ENCODE measurements around the gene AGAP3.

Gene AGAP3

DNA sequence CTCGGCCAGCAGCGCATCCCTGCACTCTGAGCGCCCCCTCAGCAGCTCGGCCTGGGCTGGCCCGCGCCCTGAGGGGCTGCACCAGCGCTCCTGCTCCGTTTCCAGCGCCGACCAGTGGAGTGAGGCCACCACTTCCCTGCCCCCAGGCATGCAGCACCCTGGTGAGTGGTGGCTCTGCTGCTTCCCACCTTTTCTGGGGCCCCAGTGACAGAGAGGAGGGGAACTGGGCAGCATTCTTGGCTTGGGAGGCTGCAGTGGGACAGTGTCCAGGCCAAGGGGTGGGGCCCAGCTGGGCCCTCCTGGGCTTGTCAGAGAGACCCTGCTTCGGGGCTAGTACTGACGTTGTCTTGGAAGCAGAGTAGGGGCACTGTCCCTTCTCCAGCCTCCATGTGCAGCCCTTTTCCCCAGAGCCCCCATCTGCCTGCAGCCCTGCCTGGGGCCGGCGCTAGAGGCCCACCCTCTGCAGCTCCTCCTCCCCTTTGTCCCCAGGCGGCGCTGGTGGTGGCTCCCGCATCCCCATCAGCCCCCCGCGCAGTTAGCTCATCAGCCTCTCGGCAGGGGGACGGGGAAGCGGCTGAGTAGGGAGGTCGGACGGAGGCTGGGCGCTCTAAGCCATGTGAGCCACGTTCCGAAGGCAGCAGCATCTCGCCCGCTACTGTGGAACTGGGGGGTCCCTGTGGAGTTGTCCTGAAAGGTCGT is 52.0 kb downstream of the AGAP3 start:
- DNase-seq = no peak

DNA sequence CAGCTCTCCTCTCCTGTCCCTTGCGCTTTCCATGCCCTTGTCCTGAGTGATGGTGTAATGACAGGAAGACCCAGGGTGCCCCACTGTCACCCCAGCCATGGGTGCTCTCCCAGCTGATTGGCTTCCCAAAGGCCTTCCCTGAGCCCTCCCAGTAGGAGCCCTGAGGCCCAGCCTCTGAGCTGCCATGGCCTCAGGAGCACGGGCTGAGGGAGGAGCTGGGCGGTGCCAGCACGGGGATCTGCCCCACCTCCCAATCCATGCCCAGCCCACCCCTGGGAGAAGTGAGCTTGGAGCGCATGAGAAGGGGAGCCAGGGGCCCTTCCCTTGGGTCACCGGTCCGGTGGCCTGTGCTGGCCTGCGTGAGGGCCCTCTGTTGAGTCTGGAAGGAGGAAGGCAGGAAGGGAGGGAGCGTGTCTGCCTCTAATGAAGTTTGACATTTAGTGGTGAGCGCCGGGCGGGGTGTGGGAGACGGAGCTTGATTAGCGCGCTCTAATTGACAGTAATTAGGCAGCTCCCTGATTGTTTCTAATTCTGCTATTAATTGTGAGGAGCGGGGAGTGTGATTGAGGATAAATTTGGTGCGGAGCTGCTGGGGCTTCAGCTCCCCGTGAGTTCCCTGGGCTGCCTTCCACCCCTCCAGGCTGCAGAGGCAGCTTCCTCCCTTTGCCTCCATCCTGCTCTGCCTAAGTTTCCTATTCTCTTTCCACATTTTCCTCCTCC is 53.0 kb downstream of the AGAP3 start:
- no peak for DNase-seq

DNA sequence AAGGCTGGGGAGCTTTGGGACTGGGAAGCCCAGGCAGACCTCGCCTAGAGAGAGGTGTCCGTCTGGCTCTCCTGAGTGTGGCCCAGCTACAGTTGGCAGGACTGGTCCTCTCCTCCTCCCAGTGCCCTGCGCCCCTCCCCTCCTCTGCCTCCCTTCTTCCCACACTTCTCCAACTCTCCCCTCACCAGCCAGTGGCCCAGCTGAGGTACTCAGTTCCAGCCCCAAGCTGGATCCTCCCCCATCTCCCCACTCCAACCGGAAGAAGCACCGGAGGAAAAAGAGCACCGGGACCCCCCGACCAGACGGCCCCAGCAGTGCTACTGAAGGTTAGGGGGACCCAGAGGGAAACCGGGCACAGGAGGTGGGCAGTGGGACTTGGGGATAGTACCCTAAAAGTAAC is 53.5 kb downstream of the AGAP3 start:
- no peak for DNase-seq

DNA sequence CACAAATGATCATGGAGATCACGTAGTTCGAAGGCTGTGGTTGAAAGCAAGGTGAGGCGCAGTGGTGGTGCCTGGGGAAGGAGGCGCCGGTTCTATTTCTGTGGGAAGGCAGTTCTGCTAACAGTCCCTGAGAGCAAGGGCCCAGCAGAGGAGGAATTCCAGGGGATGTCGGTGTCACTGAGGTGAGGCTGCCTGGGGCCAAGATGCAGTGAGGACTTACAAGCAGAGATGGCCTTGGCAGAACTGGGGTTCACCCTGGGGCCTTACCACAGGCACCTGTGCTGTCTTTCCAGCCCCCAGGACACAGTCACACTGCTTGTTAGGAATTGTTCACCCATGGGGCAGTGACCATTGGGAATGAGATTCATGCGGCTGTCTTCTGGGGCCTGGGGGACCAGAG is 54.6 kb downstream of the AGAP3 start:
- DNase-seq = no peak

DNA sequence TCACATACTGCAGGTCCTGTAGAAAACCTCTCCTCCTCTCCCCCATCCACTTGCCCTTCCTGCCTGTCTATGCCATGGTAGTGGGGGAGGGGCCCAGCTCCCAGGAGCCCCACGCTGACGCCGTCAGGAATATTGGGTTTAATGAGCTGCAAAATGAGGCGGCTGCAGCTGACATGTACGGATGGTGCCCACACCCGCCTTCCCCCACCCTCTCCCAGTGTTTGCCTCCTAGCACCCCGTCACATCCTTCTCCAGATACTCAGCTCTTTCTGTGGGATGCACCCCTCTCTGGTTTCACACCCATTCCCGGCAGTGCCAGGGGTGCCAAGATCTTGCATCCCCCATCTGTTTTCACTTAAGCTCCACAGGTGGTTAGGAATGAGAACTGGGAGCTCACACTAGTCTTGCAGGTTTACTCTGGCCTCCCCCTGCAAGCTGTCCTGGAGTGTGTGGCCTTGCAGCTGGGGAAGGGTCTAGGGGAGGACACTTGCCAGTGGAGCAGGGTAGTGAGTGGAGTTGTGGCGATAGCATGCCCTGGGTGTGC is 55.1 kb downstream of the AGAP3 start:
- DNase-seq = no peak

DNA sequence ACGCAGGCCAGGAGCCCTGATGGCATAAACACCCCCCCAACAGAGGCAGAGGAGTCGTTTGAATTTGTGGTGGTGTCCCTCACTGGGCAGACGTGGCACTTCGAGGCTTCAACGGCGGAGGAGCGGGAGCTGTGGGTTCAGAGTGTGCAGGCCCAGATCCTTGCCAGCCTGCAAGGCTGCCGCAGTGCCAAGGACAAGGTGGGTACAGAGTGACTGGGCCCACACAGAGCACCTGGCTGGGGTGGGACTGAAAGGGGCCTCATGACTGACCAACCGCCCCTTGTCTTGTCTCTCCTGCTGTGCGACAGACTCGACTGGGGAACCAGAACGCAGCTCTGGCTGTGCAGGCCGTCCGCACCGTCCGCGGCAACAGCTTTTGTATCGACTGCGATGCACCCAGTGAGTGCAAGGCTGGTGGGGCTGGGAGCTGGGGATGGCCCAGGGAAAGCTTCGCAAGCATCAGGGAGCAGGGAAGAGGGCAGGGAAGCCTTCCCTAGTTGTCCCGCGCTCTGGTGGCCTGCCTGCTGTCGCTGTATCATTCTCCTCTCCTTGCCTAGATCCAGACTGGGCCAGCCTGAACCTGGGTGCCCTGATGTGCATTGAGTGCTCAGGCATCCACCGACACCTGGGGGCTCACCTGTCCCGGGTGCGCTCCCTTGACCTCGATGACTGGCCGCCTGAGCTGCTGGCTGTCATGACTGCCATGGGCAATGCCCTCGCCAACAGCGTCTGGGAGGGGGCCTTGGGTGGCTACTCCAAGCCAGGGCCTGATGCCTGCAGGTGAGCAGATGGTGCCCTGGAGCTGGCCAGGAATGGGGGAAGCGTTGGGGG is 55.8 kb downstream of the AGAP3 start:
- DNase-seq = no peak

DNA sequence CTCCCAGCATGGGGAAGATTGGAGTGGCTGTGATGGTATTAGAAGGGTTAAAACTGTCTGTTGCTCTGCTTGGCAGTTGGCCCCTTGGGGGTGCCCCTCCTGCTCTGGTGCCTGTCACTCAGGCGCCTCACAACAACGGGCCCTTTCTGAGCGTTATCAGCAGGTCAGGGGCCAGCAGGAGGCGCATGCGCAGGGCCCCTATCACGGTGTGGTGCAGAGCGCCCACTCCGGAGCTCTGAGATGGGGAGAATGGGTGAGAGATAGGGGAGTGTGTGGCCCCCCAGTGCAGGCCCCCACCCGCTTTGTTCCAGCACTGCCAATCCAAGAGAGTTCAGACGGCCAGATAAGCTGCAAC is 56.4 kb downstream of the AGAP3 start:
- DNase-seq = no peak

DNA sequence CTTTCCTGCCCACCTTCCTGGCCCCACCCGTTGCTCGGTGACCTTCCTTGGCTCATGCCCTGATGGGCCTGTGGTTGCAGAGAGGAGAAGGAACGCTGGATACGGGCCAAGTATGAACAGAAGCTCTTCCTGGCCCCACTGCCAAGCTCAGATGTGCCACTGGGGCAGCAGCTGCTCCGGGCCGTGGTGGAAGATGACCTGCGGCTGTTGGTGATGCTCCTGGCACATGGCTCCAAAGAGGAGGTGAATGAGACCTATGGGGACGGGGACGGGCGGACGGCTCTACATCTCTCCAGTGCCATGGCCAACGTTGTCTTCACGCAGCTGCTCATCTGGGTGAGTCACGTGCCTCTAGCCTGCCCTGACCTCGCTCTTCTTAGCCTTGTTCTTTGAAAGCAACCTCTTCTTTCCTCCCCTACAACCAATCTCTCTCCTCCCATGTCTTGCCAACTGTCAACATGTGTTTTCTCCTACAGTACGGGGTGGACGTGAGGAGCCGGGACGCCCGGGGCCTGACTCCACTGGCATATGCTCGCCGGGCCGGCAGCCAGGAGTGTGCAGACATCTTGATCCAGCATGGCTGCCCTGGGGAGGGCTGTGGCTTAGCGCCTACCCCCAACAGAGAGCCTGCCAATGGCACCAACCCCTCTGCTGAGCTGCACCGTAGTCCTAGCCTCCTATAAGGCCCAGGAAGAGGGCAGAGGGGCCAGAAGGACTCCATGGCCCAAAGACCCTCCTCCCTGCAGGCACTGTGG is 57.2 kb downstream of the AGAP3 start:
- DNase-seq = no peak

DNA sequence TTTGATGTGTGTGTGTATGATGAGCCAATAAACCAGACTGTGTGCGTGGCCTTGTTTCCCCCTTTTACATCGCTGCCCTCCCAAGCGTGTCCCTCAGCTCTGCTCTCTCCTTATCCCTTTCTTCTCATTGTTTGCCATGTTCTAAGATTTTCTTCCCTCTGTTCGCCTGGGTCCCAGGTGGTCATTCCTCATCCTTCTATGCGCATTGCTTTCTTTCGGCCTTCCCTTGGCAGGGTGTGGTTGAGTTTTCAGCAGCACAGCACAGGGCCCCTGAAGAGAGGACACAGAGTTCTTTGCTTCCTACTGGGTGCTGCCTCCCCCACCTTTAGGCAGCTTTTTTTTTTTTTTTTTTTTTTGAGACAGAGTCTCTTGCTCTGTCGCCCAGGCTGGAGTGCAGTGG is 58.1 kb downstream of the AGAP3 start:
- DNase-seq = no peak

DNA sequence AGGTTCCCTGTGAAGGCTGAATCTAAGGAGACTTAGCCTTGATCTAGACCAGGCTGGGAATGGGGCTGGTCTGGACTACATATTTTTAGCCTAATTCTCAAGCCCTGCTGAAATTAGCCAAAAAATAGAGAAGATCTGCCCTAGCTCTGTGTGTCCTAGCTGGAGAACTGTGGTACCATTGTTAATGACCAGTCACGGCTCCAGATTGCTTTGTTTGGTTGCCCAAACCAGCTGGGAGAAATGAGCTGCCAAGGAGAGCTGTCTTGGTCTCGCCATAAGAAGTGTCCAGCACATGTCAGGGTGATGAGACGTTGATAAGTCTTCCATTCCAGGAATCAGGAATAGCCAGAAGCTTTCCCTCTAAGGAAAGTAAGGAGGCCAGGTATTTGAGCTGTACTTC is 60.5 kb downstream of the AGAP3 start:
- no peak for DNase-seq

DNA sequence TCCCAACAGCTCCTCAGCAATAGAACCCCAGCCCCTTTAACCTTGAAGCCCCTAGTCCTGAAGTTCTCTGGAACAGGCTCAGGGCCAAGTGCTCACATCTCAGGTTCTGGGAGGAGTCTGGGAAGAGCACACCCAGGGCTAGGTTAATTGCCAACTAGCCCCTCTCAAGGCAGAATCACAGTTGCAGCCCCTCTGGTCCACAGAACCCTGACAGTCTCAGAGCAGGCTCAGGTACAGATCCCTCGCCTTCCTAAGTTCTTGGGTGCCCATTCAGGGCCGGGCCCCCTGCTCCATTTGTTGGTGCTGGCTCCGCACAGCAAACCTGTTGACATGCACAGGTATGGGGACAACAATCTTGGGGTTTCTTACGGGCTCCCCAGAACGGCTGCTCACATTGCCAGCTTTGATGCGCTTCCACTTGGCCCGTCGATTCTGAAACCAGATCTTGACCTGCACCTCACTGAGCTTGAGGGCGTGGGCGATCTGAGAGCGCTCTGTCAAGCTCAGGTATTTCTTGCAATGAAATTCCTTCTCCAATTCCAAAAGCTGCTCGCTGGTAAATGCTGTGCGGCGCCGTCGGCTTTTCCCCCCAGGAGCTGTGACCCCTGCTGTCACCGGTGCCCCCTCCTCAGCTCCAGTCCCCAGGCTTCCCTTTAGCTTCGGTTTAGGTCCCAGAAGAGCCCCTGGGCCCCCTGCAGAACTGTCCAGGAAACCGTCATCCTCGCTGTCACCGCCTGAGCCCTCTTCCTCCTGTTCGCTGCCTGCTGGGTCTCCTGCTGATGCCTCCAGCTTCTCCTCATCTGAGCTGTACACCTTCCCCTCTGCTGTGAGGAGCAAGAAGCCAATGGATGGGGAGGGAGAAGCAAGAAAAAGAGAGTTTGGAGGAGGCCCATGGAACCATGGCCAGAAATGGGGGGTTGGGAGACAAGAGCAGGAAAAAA is 62.3 kb downstream of the AGAP3 start:
- no peak for DNase-seq

DNA sequence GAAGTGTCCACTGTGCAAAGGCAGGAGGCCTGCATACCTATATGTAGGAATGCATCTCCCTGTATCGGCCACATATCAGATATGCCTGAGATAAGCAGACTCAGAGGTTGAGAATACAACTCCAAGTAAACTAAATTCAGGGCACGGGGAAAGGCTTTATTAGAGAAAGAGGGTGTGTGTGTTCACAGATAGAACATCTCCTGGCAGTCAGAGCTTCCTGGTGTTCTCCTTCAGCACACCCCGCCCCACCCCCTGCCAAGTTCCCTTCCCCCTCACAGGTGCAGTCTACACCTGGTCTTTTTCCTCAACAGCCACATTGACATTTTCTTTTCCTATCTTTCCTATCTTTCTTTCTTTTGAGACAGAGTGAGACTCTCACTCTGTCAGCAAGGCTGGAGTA is 64.1 kb downstream of the AGAP3 start:
- no peak for DNase-seq

DNA sequence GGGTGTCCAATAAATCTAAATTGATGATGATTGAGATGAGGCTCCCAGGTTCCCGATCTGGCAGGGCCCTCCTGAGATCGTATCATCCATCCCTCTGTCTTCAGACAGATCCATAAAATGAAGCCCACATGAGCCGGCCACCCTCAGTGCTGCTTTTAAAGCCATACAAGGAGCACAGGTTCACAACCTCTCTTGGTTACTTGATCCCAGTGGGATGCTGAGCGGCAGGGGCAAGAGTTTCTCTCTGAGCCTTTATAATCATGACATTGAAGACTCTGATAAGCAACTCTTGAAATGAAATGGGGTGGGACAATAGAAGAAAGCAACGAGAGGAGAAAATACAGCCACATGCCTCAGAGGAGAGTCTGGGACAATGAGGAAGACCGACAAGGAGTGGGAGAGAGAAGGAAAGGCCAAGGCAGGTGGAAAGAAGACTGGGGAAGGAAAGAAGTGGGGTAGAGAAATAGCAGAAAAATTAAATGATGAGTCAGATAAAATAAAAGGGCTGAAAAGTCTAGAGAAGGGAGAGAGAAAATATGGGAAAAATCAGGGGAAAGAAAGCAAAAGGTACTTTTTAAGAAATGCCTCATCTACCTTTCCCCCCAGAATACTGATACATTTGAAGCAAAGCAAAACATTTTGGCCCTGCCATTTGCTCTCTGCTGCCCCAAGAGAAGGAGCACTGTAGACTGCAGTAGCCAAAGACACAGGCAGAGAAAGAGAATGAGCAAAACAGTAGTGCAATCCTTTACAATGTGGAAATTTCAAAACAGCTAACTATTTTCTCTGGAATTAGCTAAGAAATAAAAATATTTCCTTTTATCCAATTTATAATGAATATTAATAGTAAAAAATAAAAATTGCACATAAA is 66.6 kb downstream of the AGAP3 start:
- DNase-seq = no peak

DNA sequence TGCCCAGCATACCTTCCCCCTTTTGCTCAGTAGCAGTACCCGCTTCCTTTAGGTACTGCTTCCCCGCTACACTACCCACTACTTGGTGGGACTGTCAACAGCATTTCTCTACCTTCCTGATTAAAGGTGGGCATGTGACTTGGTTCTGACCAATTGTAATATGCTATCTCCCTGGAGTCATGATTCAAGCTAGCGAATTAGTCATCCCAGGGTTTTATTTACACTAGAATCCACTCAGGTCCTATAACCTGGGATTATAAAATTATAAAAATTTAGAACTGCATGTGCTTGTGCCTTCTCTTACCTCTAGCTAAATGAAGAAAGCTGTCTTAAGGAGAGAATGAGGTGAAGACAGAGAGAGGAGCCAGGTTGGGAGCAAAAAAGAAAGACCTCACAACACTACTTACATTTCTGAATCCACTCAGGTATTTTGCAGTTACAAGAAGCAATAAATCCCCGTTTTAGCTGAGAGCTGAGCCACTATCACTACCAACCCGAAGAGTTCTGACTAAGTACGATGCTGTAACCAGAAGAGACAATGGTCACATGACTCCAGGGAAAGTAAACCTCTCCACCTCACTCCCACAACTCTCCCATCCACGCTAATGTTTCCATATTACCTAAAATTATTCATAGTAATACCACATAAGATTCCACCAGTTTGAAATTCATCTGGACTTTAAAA is 71.5 kb downstream of the AGAP3 start:
- no peak for DNase-seq

DNA sequence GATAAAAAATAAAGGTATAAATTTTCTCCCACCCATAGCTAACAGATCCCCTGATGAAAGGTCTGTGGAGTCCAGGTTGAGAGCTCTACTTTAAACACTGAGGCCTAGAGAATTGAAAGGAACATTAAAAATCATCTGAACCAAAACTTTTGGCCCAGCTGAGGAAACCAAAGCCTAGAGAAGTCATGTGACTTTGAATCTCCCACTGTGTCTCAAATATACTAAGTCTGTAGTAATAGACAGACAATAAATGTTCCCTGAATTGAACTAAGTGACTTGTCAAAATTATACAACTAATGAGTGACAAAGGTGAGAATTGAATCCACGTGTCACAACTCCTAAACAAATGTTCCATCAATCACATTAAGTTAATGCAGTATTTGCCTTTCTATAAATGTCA is 75.5 kb downstream of the AGAP3 start:
- no peak for DNase-seq

DNA sequence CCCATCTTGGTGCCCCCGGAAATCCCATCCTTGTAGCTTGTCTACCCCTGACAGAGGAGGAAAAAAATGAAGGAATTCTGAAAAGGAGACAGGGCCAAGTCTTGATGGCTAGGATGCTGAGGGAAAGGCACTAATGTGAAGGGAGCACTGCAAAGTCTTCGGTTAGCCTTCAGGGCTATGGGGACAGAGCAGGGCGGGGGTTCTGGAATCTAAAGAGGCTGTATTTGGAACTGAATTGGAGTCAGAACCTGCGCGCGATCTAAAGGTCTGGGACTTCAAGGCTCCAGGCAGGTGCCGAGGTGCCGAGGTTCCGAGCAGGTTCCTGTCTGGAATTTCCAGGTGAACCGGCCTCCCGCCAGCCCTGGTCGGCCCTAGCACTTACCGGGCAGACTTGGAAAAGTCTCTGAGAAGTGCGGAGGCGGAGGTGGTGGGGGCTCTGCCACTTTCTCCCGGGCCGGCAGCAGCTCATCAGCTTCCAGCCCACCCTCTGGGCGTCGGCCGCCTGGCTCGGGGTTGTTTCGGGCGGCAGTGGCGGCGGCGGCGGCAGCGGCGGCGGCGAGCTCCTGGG is 80.4 kb downstream of the AGAP3 start:
- no peak for DNase-seq

DNA sequence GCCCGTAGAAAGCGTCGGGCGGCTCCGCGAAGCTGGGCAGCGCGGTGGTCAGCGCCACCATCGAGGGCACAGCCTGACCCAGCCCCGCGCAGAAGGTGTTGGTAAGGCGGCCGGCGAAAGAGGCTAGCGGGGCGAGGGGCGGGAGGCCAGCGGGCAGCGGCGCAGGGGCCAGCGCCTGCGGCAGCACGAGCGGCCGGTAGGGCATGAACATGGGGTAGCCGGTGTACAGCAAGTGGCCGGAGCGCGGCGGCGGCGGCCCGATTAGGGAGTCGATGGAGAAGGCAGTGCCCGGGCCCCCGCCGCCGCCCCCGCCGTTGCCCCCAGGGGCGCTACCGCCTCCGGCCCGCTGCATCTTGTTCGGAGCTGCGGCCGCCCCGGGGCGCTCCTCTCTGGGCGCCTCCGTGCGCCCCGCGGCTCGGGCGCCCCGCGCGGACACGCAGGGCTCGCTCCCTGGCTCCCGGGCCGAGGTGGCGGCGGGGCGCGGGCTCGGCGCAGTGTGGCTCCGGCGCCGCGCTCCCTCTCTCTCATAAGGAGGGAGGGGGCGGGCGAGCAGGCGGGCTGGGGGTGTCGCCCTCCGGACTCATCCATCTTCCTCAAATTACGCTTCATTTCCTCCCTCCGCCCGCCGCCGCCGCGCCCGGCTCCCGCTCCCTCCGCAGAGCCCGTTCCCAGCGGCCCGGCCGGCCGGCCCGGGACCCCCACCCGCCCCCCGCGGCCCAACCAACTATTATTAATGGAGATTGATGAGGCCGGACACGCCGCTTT is 81.1 kb downstream of the AGAP3 start, which contains the start of gene GBX1:
TSS of gene GBX1 (minus strand) at position 498 of the 765 bp plus-strand sequence. CDS start at position 352, 146 bp downstream.
- no peak for DNase-seq

DNA sequence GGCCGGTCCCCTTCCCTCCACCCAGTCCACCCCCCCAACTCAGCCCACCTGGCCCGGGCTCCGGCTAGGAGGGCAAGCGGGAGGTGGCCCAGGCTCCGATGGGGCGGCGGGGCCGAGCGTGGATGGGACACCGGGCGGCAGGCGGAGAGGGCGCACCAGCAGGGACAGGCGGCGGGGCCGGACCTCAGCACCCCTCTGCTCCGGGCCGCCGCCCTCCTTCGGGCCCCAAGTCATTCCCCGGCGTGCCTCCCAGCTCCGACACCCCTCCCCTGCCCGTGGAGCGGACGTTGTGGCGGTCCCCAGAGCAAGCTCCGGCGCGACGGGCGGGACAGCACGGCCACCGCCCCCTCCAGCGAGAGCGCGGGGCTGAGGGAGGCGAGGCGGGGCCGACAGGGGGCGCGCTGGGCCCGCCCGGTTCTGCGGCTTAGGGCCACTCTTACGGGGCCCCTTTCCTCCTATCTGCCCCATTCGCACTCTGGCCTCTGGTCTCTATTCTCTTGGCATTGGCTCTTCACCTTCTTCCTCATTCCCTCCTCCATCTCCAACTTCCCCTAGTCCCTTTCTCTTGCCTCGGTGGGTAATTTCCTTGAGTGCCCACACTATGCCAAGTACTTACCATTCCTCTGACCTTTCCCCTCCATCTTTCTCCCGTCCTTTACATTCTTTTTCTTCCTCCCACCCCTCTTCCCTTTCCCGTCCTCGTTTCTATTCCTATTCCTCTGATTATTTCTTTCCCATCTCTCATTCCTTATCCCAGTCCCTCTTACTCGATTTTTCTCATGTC is 81.9 kb downstream of the AGAP3 start:
- no peak for DNase-seq

Data from GF-D8 (cell line).